ENCODE results near the gene GSK3B.

GRCh38 chr3:119790369-119790768, 303.9 kb downstream of the GSK3B start:
- TF ChIP-seq BHLHE40 (IDR thresholded peaks at IDR 0.05; ENCODE audit: borderline replicate concordance) (no peak), FOXK2 (IDR thresholded peaks at IDR 0.05) (no peak), TARDBP (IDR thresholded peaks at IDR 0.05) (no peak), SP1 (IDR thresholded peaks at IDR 0.05) (no peak), ZNF384 (IDR thresholded peaks at IDR 0.05) (no peak)

All from HEK293T (cell line).